K562 (cell line): ENCODE results near the gene MAGIX. TPM values are rescaled to one million over a fixed set of nuclear protein-coding genes. Genes with fewer than 3 reads are reported as not detected.

ENCODE experiments used
- CEBPB ChIP-seq: fragments of 450-650 bp; IDR thresholded peaks from 2 replicates; pipeline ENCODE4 v1.6.1; 2016; ENCODE audit warnings: missing genetic modification characterization, missing compliant biosample characterization
- GABPB2 ChIP-seq: fragments of 250-450 bp; sonication (Bioruptor Pico); conservative IDR thresholded peaks from 2 replicates; pipeline ENCODE4 v1.5.1; 2021; ENCODE audit warnings: mild to moderate bottlenecking
- HDAC2 ChIP-seq: fragments of 450-650 bp; IDR thresholded peaks from 2 replicates; pipeline ENCODE4 v1.6.1; 2016; ENCODE audit warnings: mild to moderate bottlenecking
- KDM1A ChIP-seq, 2 experiments: fragments of 450-650 bp; IDR thresholded peaks; 2 replicates each; pipeline ENCODE4 v1.6.1; 2016; ENCODE audit warnings: mild to moderate bottlenecking in 2 of 2
- KLF1 ChIP-seq: fragments of 450-650 bp; IDR thresholded peaks from 2 replicates; pipeline ENCODE4 v1.6.1; 2016; ENCODE audit warnings: missing genetic modification characterization, missing compliant biosample characterization
- LEF1 ChIP-seq: fragments of 450-650 bp; IDR thresholded peaks from 2 replicates; pipeline ENCODE4 v1.6.1; 2016; ENCODE audit warnings: mild to moderate bottlenecking
- MEIS2 ChIP-seq: fragments of 450-650 bp; IDR thresholded peaks from 2 replicates; pipeline ENCODE4 v1.6.1; 2014; ENCODE audit warnings: mild to moderate bottlenecking; ENCODE audit not compliant: partially characterized antibody
- POLR3G ChIP-seq: IDR thresholded peaks from 2 replicates; pipeline ENCODE4 v1.6.1; 2011; ENCODE audit not compliant: insufficient read length, insufficient replicate concordance; ENCODE audit errors: extremely low read depth
- SNIP1 ChIP-seq: fragments of 450-650 bp; IDR thresholded peaks from 2 replicates; pipeline ENCODE4 v1.7.1; 2017; ENCODE audit warnings: low read depth, mild to moderate bottlenecking
- U2AF1 ChIP-seq: fragments of 200-400 bp; formaldehyde crosslinking; optimal IDR thresholded peaks from 2 replicates; pipeline ENCODE3; 2017; ENCODE audit warnings: mild to moderate bottlenecking, low read depth, low read length, moderate library complexity
- ZFX ChIP-seq: sonication (generic); formaldehyde crosslinking; IDR thresholded peaks from 2 replicates; pipeline ENCODE4 v1.8.0; 2022; ENCODE audit warnings: mild to moderate bottlenecking, missing genetic modification reagents, moderate library complexity
- ZNF12 ChIP-seq: sonication (generic); formaldehyde crosslinking; IDR thresholded peaks from 2 replicates; pipeline ENCODE4 v1.4.0; 2020; ENCODE audit warnings: mild to moderate bottlenecking, missing genetic modification reagents
- ZNF121 ChIP-seq: sonication (generic); formaldehyde crosslinking; conservative IDR thresholded peaks from 2 replicates; pipeline ENCODE4 v1.8.0; 2022; ENCODE audit warnings: missing genetic modification reagents
- ZNF239 ChIP-seq: fragments of 250-450 bp; sonication (Bioruptor Pico); IDR thresholded peaks from 2 replicates; pipeline ENCODE4 v1.4.0; 2020; ENCODE audit warnings: mild to moderate bottlenecking
- ZNF444 ChIP-seq: fragments of 250-450 bp; sonication (Bioruptor Pico); IDR thresholded peaks from 2 replicates; pipeline ENCODE4 v1.4.0; 2020; ENCODE audit warnings: mild to moderate bottlenecking, moderate library complexity
- ZNF766 ChIP-seq: fragments of 200-800 bp; sonication (Bioruptor generic); conservative IDR thresholded peaks from 2 replicates; pipeline ENCODE4 v1.6.1; 2016; ENCODE audit warnings: missing genetic modification characterization, missing compliant biosample characterization
- ZNF77 ChIP-seq: fragments of 250-450 bp; sonication (Bioruptor Pico); IDR thresholded peaks from 2 replicates; pipeline ENCODE4 v1.5.0; 2020
- polyA plus RNA-seq, 8 experiments: library from polyadenylated mRNA; depleted of rRNA in 4 of 8; stranded (reverse) in 5 of 8; unstranded in 3 of 8; fragments of >200 nt; fragmentation: Nextera tagmentation in 2 of 8; fragmentation: Illumina TruSeq in 1 of 8; extraction: Ambion mirVana in 2 of 8; extraction: Trizol in 1 of 8; gene quantifications; 2 replicates each; pipeline versions ENCODE4 v1.2.1 to v1.2.3, GENCODE V29; 2011 to 2014; ENCODE audit warnings: inconsistent platforms in 1 of 8, missing spikeins in 1 of 8
- total RNA-seq, 7 experiments: library from RNA; depleted of rRNA in 6 of 7; stranded (reverse); fragments of >200 nt in 6 of 7; fragmentation: Illumina TruSeq in 2 of 7; extraction: Trizol in 2 of 7; gene quantifications; 2 replicates each; pipeline versions ENCODE4 v1.2.1 to v1.2.3, GENCODE V29; 2011 to 2021; ENCODE audit warnings: low replicate concordance in 1 of 7
- TF ChIP-seq, protein P1 (sequence below): sonication (generic); formaldehyde crosslinking; IDR thresholded peaks from 2 replicates; pipeline ENCODE4 v1.8.0; 2022; ENCODE audit warnings: mild to moderate bottlenecking, missing genetic modification reagents
- TF ChIP-seq, protein P2 (sequence below): fragments of 250-450 bp; sonication (Bioruptor Pico); IDR thresholded peaks from 2 replicates; pipeline ENCODE4 v1.8.0; 2022; ENCODE audit warnings: moderate library complexity, mild to moderate bottlenecking, inconsistent platforms
- TF ChIP-seq, protein P3 (sequence below), 2 experiments: fragments of 200-800 bp in 1 of 2; sonication (Bioruptor generic) in 1 of 2; sonication (generic) in 1 of 2; formaldehyde crosslinking in 1 of 2; IDR thresholded peaks in 1 of 2; conservative IDR thresholded peaks in 1 of 2; 2 replicates each; pipeline versions ENCODE4 v1.5.0 to v1.6.1; 2016 to 2020; ENCODE audit warnings: missing compliant biosample characterization in 1 of 2, missing genetic modification characterization in 1 of 2, missing genetic modification reagents in 1 of 2
- TF ChIP-seq, protein P4 (sequence below): fragments of 250-450 bp; sonication (Bioruptor Pico); IDR thresholded peaks from 2 replicates; pipeline ENCODE4 v1.5.1; 2021; ENCODE audit warnings: mild to moderate bottlenecking
- TF ChIP-seq, protein P5 (sequence below): fragments of 250-450 bp; sonication (Bioruptor Pico); IDR thresholded peaks from 2 replicates; pipeline ENCODE4 v1.8.0; 2021; ENCODE audit warnings: mild to moderate bottlenecking, moderate library complexity

MAGIX gene
- total and polyA plus RNA-seq, 9 of the 15 experiments (the other 6 are each of a cell fraction or from before 2014, with no cell fraction given): 0.08 to 3.5 (median 0.47) TPM

DNA sequence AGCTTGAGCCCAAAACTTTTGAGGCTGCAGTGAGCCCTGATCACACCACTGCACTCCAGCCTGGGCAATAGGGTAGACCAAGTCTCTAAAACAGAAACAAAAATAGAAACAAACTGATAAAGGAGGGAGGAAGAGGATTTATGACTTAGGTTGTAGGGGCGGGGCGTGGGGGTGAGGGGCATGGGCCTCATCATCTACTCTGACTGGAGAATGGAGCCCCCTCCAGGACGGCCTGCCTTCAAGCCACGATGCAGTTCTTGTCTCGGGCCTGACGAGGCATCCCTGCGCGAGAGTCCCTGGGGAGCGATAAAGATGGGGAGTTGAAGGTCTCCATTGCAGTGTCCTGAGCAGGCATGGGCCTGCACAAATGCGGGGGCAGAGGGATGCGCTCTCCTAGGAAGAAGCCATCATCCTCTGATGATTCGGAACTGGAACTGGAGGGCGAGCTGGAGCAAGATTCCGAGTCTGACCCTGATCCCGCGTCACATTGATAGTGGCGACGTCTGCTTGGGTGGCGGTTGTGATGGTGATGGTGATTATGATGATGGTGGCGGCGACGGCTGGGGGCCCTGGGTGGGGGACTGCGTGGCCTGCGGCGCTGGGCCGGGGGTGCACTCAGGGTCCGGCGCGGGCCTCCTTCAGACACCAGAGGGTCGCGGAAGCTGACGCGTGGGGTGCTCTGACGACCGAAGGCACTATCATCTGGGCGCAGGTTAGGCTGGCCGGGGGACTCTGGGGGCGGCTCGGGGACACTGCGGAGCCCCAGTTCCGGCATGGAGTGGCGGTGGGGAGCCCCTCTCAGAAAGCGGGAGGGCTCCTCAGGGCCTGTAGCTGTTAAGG is 13.1 kb downstream of the MAGIX start (continued):
- TF ChIP-seq, protein P1, sequence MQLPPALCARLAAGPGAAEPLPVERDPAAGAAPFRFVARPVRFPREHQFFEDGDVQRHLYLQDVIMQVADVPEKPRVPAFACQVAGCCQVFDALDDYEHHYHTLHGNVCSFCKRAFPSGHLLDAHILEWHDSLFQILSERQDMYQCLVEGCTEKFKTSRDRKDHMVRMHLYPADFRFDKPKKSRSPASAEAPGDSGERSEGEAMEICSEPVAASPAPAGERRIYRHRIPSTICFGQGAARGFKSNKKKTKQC (CRISPR knock-in tag): no peak
- TF ChIP-seq, protein P2, sequence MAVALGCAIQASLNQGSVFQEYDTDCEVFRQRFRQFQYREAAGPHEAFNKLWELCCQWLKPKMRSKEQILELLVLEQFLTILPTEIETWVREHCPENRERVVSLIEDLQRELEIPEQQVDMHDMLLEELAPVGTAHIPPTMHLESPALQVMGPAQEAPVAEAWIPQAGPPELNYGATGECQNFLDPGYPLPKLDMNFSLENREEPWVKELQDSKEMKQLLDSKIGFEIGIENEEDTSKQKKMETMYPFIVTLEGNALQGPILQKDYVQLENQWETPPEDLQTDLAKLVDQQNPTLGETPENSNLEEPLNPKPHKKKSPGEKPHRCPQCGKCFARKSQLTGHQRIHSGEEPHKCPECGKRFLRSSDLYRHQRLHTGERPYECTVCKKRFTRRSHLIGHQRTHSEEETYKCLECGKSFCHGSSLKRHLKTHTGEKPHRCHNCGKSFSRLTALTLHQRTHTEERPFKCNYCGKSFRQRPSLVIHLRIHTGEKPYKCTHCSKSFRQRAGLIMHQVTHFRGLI (CRISPR knock-in tag): no peak
- TF ChIP-seq ZNF444 (CRISPR knock-in tag) (no peak), KLF1 (tag) (no peak), ZNF77 (CRISPR knock-in tag) (no peak), MEIS2 (peak; percentile 8), CEBPB (tag) (no peak), GABPB2 (no peak), HDAC2 (no peak), ZNF12 (CRISPR knock-in tag) (no peak), ZFX (CRISPR knock-in tag) (peak; percentile 19; the same call in 1 of the 2 replicates), ZNF121 (CRISPR knock-in tag) (no peak), SNIP1 (no peak), ZNF766 (CRISPR knock-in tag) (no peak), ZNF239 (no peak), LEF1 (no peak), KDM1A (IDR thresholded peaks at IDR 0.05) (0 out of 4 replicates have a peak, but pooled peaks of 1 of the 2 experiments have one; percentile 39), U2AF1 (no peak), POLR3G (no peak)
- TF ChIP-seq, protein P3, sequence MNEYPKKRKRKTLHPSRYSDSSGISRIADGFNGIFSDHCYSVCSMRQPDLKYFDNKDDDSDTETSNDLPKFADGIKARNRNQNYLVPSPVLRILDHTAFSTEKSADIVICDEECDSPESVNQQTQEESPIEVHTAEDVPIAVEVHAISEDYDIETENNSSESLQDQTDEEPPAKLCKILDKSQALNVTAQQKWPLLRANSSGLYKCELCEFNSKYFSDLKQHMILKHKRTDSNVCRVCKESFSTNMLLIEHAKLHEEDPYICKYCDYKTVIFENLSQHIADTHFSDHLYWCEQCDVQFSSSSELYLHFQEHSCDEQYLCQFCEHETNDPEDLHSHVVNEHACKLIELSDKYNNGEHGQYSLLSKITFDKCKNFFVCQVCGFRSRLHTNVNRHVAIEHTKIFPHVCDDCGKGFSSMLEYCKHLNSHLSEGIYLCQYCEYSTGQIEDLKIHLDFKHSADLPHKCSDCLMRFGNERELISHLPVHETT (CRISPR knock-in tag; conservative IDR thresholded peaks at IDR 0.05 in 1 of 2, IDR thresholded peaks at IDR 0.05 in 1 of 2): no peak
- TF ChIP-seq, protein P4, sequence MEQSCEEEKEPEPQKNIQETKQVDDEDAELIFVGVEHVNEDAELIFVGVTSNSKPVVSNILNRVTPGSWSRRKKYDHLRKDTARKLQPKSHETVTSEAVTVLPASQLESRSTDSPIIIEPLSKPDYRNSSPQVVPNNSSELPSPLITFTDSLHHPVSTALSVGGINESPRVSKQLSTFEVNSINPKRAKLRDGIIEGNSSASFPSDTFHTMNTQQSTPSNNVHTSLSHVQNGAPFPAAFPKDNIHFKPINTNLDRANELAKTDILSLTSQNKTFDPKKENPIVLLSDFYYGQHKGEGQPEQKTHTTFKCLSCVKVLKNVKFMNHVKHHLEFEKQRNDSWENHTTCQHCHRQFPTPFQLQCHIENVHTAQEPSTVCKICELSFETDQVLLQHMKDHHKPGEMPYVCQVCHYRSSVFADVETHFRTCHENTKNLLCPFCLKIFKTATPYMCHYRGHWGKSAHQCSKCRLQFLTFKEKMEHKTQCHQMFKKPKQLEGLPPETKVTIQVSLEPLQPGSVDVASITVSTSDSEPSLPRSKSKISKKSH (CRISPR knock-in tag): no peak
- TF ChIP-seq, protein P5, sequence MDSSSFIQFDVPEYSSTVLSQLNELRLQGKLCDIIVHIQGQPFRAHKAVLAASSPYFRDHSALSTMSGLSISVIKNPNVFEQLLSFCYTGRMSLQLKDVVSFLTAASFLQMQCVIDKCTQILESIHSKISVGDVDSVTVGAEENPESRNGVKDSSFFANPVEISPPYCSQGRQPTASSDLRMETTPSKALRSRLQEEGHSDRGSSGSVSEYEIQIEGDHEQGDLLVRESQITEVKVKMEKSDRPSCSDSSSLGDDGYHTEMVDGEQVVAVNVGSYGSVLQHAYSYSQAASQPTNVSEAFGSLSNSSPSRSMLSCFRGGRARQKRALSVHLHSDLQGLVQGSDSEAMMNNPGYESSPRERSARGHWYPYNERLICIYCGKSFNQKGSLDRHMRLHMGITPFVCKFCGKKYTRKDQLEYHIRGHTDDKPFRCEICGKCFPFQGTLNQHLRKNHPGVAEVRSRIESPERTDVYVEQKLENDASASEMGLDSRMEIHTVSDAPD (CRISPR knock-in tag): no peak
